Skin epidermis (tissue), 12 donors: ENCODE data around the gene NUCB1.

Experiments used
- H3K27ac ChIP-seq, 21 experiments: fragments of 200-600 bp; sonication (generic) in 11 of 21; one replicate each; pipeline ENCODE4 v1.5.0; 2020; ENCODE audit warnings: mild to moderate bottlenecking in 3 of 21, inconsistent platforms in 2 of 21, moderate library complexity in 2 of 21
- H3K4me3 ChIP-seq, 7 experiments: fragments of 200-600 bp; sonication (generic) in 2 of 7; one replicate each; pipeline ENCODE4 v1.5.0; 2020; ENCODE audit warnings: inconsistent platforms in 2 of 7, mild to moderate bottlenecking in 2 of 7, moderate library complexity in 1 of 7

The NUCB1 gene

GRCh38 chr19:48899781-48900476 is at the start of gene NUCB1:
Gene NUCB1 (plus strand): TSS chr19:48900312. CDS start chr19:48900797, 485 bp downstream.
- peak within 1 kb of the TSS; percentile 72 to 98 (median 78) for H3K4me3 ChIP-seq
- peak within 1 kb of the TSS; percentile 60 to 97 (median 90) for H3K27ac ChIP-seq

- H3K27ac ChIP-seq: no peak overlapping the region
- H3K4me3 ChIP-seq: no peak overlapping the region
Observed at GRCh38 chr19:48852292-48852691, 47.8 kb upstream of the NUCB1 start.

- no peak overlapping the region for H3K27ac ChIP-seq
Observed at GRCh38 chr19:48853483-48853882, 46.6 kb upstream of the NUCB1 start.

GRCh38 chr19:48854103-48854502 is 46.0 kb upstream of the NUCB1 start:
- no peak overlapping the region for H3K27ac ChIP-seq
- no peak overlapping the region for H3K4me3 ChIP-seq

More at GRCh38 chr19:48853483-48853882, 46.6 kb upstream of the NUCB1 start:
- no peak overlapping the region for H3K4me3 ChIP-seq

DNA sequence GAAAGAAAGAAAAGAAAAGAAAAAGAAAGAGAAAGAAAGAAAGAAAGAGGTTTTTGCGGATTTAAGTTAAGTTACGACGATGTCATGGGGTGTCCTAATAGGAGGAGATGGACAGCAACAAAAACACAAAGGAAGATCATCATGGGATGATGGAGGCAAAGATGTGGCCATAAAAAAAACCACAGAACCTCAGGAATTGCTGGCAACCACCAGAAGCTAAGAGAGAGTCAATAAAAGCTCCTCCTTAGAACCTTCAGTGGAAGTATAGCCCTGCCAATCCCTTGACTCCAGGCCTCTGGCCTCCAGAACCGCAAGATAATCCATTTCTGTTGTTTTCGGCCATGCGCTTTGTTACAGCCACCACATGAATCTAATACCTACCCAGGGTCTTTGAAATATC is 43.2 kb upstream of the NUCB1 start:
- no peak overlapping the region for H3K27ac ChIP-seq

GRCh38 chr19:48858984-48859710 is 41.0 kb upstream of the NUCB1 start:
- H3K4me3 ChIP-seq: peak overlapping the region in 3 of 7 experiments; percentile 5 to 24 (median 16)
- H3K27ac ChIP-seq: no peak overlapping the region

More for the DNA sequence above, 43.2 kb upstream of the NUCB1 start:
- no peak overlapping the region for H3K4me3 ChIP-seq

- peak overlapping the region in 2 of 7 experiments; percentile 5 to 24 for H3K4me3 ChIP-seq
- no peak overlapping the region for H3K27ac ChIP-seq
Observed at GRCh38 chr19:48859711-48860572, 40.2 kb upstream of the NUCB1 start.

- Histone ChIP-seq H3K4me3 (no peak overlapping the region), H3K27ac (no peak overlapping the region)
Observed at GRCh38 chr19:48861313-48861712, 38.8 kb upstream of the NUCB1 start.

DNA sequence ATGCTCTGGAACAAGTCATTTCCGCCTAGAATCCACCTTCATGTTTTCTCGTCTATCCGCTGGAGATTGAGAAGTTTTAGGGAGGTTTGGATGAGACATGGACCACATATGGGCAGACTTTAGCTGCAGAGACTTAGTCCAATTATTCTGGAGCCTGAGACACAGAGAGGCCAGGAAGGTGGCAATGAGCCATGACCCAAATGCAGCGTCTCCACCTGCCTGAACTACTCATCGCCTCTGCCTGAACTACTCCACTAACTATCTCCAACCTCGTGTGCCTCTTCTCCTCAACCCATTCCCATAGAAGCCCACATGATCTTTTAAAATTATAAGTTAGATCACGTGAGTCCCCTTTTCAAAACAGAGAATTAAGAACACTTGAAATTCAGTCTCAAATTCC is 37.3 kb upstream of the NUCB1 start:
- no peak overlapping the region for H3K27ac ChIP-seq
- H3K4me3 ChIP-seq: no peak overlapping the region

- H3K27ac ChIP-seq: peak overlapping the region in 4 of 21 experiments; percentile 34 to 89 (median 65)
- H3K4me3 ChIP-seq: no peak overlapping the region
Observed at GRCh38 chr19:48866692-48867091, 33.4 kb upstream of the NUCB1 start.

DNA sequence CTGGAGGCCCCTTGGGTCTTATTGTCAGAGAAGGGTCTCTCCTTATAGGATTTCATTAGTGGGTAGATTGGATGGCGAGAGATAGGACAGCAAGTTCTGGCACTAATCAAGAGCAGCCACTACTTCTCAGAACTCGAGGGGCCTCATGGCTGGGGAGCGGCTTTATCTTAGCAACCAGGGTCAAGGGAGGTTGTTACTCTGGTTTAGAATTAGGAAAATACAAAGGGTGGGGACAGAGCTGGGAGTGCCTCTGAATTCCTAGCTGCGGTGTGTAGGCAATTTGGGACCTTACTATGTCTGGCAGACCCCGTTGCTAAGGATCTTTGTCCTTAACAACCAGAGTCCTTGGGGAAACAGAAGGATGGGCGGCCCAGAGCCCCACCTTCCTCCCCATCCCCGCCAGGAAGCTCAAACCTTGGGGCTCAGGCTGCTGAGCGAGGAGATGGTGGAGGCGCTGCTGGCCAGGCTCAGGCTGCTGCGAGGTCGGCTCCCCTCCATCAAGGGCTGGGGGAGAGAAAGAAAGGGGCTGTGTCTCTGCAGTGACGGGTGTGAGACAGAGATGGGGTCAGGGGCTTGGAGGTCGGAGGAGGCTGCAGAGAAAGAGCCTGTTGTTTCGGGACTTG is 32.9 kb upstream of the NUCB1 start:
- H3K4me3 ChIP-seq: peak overlapping the region in 5 of 7 experiments; percentile 1 to 41 (median 30)

DNA sequence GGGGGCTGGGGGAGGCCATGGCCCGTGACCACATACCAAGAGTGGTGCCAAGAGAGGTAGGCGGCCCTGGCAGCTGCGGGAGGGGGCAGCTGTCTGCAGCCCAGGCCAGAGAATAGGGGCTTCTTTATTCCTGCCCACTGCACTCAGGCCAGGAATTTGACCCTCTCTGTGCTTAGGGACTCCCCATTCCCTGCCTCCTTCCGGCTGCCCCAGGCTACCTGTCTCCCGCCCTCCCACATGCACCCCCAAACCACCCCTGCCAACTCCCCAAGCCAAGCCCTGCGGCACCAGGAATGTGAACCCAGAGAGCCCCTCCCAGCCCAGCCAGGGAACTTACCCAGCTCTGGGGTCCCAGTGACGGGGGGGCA is 32.4 kb upstream of the NUCB1 start:
- H3K27ac ChIP-seq: peak overlapping the region in 18 of 21 experiments; percentile 36 to 91 (median 78)
- peak overlapping the region; percentile 1 to 41 (median 26) for H3K4me3 ChIP-seq

More for the DNA sequence above, 32.9 kb upstream of the NUCB1 start:
- peak overlapping the region in 16 of 21 experiments; percentile 36 to 91 (median 81) for H3K27ac ChIP-seq

- Histone ChIP-seq H3K4me3 (peak within 1 kb of the TSS; percentile 1 to 41 (median 26)), H3K27ac (peak within 1 kb of the TSS in 20 of 21 experiments; percentile 37 to 91 (median 75))
Observed at GRCh38 chr19:48868114-48868886, 31.8 kb upstream of the NUCB1 start, which contains the start of gene PLEKHA4. Gene PLEKHA4 (minus strand): TSS chr19:48868617. CDS start chr19:48867620, 997 bp downstream.

DNA sequence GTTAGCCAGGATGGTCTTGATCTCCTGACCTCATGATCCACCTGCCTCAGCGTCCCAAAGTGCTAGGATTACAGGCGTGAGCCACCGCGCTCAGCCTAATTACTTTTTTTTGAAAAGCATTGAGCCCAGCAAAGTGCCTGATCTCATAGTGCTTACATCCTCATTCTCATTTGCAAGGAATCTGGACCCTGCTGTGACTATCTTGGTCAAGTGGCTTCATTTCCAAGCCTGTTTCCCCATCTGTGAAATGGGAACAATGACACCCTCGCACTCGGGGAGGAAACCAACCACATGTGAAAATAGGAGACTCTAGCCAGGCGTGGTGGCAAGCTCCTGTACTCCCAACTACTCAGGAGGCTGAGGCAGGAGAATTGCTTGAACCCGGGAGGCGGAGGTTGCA is 30.1 kb upstream of the NUCB1 start:
- no peak overlapping the region for H3K27ac ChIP-seq

GRCh38 chr19:48871471-48872181 is 28.5 kb upstream of the NUCB1 start:
- peak overlapping the region in 19 of 21 experiments; percentile 51 to 100 (median 99) for H3K27ac ChIP-seq

More for the DNA sequence above, 30.1 kb upstream of the NUCB1 start:
- no peak overlapping the region for H3K4me3 ChIP-seq

GRCh38 chr19:48872182-48872883 is 27.8 kb upstream of the NUCB1 start, which contains the start of gene PPP1R15A:
Gene PPP1R15A (plus strand): TSS chr19:48872421. CDS start chr19:48873234, 813 bp downstream.
- H3K27ac ChIP-seq: peak within 1 kb of the TSS; percentile 95 to 100 (median 99)
- H3K4me3 ChIP-seq: peak within 1 kb of the TSS; percentile 73 to 100 (median 76)

More at GRCh38 chr19:48871471-48872181, 28.5 kb upstream of the NUCB1 start:
- peak overlapping the region in 5 of 7 experiments; percentile 73 to 100 (median 76) for H3K4me3 ChIP-seq

- Histone ChIP-seq H3K4me3 (peak overlapping the region; percentile 73 to 100 (median 76)), H3K27ac (peak overlapping the region; percentile 95 to 100 (median 99))
Observed at GRCh38 chr19:48872884-48873475, 27.1 kb upstream of the NUCB1 start.
